HL-60/S4 treated with phorbol 12-myristate 13-acetate at 8.2 ng/mL for 4 days and 3 days (cell line): ENCODE results near the gene KCNMA1.

ENCODE experiments used
- in situ Hi-C: fragments of 300-500 bp; cut with MboI; formaldehyde crosslinking; loops from 2 replicates; pipeline ENCODE4 v1.15.0; 2022; ENCODE audit warnings: low sequenced_read_pairs

The KCNMA1 gene

DNA sequence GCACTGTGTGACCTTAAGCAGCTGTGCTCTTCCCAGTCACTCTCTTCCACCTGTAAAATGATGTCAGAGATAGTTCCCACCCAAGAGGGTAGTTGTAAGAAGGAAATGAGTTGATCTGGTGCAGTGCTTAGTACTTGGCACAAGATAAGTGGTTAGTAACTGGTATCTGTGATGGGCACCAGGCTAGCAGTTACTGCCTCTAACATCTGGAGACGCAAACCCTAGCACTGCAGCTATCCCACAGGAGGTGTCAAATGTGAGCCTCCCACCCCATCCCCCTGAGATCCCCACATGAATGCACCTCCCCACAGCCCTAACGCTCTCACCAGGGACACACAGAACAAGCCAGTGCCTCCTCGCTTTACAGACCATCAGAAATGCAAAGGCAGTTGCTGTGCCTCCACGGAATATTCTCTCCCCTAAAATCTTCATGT is 72.0 kb downstream of the KCNMA1 start:
- in situ Hi-C loops: no loop called here

DNA sequence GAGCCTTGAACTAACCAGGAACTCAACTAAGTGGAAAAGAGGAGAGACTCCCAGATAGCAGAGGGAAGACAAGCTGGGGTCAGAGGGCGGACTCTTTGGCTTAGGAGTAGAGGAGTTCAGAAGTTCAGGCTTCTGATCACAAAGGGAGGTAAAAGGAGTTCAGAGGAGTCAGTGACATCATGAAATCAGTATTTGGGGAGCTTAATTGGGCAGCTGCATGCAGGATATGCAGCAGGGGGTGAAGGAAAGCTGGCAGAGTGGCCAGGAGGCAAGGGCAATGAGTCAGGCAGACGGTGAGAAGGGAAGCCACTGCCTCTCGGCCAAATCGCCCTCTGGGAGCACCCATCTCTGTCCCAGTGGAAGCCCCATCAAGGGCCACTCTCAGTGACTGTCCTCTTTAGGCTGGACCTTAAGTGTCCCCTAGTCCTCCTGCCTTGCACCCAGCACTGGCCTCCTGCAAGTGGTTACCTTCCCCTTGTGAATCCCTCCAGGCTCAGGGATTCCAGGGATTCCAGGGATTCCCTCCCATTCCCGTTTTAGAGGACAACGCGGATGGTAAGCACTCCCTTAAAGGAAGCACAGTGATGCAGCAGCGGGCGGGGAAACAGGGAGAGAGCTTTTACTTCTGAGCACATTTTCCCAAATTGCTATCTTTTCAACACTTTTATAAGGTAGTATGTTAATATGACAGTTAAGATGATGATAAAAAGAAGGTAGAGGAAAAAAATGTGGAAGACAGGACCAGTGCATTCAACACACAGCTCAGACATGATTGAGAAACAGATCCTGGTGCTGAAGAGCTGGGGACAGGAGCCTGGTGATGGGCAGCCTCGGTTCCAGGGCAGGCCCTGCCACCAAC is 72.6 kb downstream of the KCNMA1 start:
- in situ Hi-C loops: no loop called here

GRCh38 chr10:77563638-77564270 is 73.9 kb downstream of the KCNMA1 start:
- in situ Hi-C loops: no loop called here

- in situ Hi-C loops: no loop called here
Observed at GRCh38 chr10:77562742-77563141, 74.9 kb downstream of the KCNMA1 start.

GRCh38 chr10:77561991-77562390 is 75.6 kb downstream of the KCNMA1 start:
- in situ Hi-C loops: no loop called here

DNA sequence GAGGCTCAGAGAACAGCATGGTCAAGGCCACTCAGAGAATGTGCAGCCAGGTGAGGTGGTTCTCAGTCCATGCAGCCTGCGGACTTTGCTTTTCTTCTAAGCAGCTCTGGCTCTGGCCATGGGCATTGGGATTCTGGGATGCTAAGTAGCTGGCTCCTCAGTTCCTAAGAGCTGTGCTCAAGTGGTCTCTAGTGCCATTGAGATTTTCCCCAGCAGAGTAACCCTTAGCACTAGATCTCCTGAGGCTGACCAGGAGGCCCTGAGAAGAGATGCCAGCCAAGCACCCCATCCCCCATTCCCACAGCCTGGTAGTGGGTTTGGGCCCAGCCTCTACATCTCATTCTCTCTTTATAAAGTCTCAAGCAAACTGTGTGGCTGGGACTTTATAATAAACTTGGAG is 77.1 kb downstream of the KCNMA1 start:
- in situ Hi-C loops: no loop called here

DNA sequence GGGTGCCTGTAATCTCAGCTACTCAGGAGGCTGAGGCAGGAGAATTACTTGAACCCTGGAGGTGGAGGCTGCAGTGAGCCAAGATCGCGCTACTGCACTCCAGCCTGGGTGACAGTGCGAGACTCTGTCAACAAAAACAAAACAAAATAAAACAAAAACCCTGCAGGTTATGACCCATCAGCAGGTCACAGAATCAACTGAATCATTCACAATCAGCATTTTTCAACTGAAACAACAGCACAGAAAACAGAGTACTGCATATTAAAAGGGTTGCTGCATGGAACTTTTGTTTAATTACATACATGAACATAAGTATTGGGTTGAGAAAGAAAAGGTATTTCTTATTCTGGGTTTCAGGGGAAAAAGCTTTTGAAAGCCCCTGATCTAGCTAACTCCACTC is 77.6 kb downstream of the KCNMA1 start:
- in situ Hi-C loops: no loop called here

DNA sequence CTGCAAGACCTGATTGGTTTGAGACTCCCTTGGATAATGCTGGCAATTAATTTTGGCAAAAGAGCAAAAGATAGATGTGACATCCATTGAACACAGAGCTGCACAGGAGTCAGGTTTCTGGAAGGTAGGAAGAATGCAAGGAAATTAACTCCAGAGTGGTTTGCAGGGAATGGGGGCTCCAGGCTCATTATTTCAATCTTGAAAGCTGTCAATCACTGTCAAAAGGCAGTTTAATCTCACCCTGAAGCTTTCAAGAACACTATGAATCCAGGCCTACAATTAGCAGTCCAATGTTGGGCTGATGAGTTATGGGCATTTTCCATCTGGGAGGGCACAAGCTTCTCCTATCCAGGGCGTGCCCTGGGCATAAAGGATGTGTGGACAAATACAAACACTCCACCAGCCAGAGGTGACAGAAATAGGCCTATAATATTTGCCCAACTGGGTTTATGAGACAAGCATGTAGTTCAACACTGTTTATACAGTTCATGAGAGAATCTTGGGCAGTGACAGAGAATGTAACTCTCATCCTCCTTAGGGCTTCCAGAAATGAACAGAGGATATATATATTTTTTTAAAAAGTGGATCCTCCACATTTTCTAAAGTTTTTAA is 80.5 kb downstream of the KCNMA1 start:
- in situ Hi-C loops: no loop called here

DNA sequence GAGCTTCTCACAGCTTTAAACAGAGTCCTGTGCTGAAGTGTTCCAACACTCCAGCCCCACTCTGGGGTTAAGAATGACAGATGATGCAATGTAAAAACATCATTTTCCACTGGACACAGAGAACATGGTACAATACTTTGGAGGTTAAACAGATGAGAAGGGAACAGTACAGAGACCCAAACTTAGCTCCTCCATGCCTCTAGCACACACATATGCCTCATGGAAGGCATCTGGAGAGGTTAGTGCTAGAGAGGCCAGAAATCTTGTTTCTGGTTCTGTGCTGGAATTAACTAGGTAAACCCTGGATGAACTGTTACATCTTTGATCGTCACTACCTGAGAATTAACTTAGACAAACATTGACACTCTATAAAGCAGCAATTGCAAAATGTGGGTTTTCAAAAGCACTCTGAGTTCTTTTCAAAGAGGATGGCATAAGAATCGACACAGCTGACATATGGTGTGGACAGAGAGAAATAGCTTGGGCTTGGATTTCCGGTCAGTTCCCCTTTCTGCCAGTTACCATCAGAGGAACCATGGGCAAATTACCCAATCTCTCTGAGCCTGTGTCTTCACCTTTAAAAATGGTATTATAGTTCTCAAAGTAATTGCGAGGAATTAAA is 81.9 kb downstream of the KCNMA1 start:
- in situ Hi-C loops: no loop called here

DNA sequence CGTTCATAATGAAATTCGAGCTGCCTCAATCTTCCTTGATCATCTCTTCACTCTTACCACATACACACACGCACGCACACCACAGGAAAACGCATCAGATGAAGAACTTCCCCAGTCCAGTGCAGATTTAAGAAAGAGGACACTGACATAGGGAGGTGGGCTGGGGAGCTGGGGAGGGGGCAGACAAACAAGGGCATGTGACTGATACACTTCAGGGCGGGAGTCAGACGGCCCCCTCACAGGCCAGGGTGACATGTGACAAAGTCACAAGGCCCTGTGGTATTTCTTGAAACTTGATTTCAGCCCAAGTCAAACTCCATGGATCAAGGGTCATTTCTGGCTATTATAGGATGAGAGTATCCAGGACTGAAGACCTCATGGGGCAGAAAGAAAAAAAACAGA is 82.6 kb downstream of the KCNMA1 start:
- in situ Hi-C loops: no loop called here

DNA sequence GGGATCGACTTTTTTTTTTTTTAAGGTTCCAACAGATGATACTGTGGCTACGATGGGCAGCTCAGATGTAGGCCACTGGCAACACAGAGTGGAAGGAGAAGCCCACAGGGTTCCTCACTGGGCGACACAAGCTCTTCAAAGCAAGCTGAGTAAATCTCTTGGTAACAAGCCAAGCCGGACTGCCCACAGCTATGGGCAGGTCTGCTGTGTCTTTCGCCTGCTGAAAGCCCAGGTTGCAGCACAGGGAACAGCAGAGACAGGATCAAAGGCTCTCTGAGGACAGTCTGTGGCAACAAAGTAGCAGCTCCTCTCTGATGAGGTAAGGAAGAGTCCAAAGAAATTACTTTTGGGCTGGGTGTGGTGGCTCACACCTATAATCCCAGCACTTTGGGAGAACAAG is 83.6 kb downstream of the KCNMA1 start:
- in situ Hi-C loops: no loop called here

- in situ Hi-C loops: no loop called here
Observed at GRCh38 chr10:77553311-77553710, 84.3 kb downstream of the KCNMA1 start.

DNA sequence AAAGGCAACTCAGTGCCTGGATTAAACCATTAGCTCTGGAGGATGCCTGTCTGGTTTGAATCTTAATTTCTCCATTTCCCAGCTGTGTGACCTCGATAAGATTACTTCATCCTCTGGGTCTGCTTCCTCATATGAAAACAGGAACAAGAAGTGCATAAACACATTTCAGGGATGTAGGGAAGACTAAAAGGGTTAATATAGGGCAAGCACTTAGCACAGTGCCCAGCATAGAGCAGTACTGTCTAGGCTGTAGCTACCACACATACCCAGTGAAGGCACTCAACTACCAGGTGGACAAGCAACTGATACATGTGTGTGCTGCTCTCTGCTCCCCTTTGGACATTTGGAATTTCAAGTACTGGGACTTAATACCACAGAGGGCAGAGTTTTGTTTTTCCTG is 85.4 kb downstream of the KCNMA1 start:
- in situ Hi-C loops: no loop called here

- in situ Hi-C loops: no loop called here
Observed at GRCh38 chr10:77550378-77550777, 87.2 kb downstream of the KCNMA1 start.

DNA sequence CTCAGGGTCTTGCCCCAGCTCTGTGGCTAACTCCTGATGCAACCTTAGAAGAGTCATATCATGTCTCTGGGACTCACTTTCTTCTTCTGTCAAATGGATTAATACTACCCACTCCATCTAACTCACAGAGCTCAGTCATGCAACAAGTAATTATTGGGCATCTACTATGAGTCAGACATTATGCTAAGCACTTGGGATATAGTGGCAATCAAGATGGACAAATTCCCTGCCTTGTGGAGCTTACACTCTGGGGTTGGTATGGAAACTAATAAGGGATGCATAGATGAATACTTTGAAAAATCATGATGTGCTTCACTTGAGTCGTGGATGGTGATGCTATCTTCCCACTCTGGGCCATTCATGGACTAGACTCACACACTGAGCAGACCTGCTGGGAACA is 88.9 kb downstream of the KCNMA1 start:
- in situ Hi-C loops: no loop called here

GRCh38 chr10:77548157-77548556 is 89.5 kb downstream of the KCNMA1 start:
- in situ Hi-C loops: no loop called here

GRCh38 chr10:77547307-77548050 is 90.1 kb downstream of the KCNMA1 start:
- in situ Hi-C loops: no loop called here

DNA sequence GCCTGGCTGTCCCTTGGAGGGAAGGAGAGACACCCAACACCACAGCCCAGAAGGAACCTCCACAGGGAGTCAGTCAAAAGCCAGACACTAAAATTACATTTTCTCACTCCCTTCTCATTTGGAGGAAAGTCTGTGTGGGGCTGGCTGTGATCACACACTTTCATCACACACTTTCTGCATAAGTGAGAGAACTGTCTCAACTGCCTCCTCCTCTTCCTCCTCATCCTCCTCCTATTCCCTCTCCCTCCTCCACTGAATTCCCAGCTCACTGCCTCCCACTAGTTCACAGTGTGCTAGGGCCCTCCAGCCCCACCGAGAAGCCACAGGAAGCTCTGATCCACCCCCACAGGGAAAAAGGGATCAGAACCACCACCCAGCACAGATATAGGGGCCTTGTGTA is 91.6 kb downstream of the KCNMA1 start:
- in situ Hi-C loops: no loop called here

DNA sequence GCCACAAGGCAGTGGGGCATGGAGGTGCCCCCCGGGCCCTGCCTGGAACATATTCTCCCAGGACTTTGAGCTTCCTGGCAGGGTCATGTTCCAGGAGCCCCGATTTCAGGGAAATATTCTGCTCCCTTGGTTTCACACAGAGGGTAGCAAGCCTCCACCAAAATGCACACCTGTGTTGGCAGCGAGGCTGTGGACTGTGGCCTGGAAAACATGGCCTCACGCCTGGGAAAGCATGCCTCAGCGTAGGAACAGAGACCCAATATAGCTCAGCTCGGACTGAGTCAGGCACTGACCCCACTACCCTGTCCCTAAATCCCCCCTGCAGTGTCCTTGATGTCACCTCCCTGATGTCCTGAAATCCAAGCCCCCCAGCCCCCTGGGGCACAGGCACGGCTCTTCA is 92.0 kb downstream of the KCNMA1 start:
- in situ Hi-C loops: no loop called here

- in situ Hi-C loops: no loop called here
Observed at GRCh38 chr10:77544617-77545016, 93.0 kb downstream of the KCNMA1 start.

DNA sequence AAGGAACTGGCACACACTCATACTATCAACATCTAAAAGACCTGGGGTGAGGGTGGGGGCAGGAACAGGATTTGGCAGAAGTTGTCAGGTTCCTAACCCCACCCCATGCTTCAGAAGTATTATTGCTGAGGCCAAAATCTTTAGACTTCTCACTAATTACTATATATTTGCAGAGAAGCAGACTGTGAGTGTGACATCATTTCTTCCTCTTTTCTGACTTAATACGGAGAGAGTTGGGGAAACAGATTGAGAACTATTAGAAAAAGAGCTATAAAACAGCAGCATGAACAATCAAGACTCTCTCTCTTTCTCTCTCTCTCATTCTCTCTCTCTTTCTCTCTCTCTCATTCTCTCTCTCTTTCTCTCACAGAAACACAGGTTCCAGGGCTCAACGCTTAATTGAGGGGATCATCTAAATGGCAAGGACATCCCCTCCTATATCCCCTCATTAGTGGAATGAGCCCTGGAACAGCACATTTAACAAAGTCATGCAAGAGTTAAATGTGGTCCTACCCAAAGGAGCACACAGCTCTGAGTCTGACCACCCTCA is 94.8 kb downstream of the KCNMA1 start:
- in situ Hi-C loops: no loop called here
